HTR-8/SVneo (cell line): ENCODE measurements around the gene BOLA2B.
"Not testable (repeated sequence)": the region's sequence is repeated elsewhere in the genome, so short reads cannot be mapped to it uniquely, and the experiment has no call there.

Experiments used
- DNase-seq: peaks from one replicate; pipeline ENCODE4 v3.0.0; 2011; ENCODE audit warnings: low spot score, mixed read lengths; ENCODE audit not compliant: insufficient read length
- FAIRE-seq: peaks from 2 replicates; lab custom pipeline; 2011; peaks lifted over from hg19 to GRCh38; lab: Jason Lieb, UNC

BOLA2B gene

DNA sequence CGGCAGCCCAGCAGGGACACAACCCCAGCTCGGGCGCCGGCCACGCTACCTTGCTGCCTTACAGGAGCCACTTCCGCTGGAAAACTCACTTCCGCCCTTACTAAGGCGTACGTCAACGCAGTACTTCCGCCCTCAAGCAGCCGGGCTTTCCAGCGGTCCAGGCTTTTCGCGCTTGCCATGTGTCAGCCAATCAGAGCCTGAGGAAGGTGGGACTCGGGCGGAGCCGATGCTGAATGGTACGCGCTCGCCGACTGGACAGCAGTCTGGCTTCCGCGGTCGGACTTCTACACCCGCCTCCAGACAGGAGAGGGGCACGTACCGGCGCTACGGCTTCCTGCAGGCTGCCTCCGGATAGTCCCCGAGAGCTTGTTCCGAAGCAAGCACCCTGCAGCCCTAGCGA, at the start of gene BOLA2B, which contains the start of gene SLX1A:
Gene BOLA2B (minus strand): TSS at position 52 of the 400 bp plus-strand sequence. CDS start 71 bp downstream, outside the sequence.
Gene SLX1A (plus strand): TSS at position 261 of the 400 bp plus-strand sequence. CDS start 210 bp downstream, outside the sequence.
- not testable (repeated sequence) for DNase-seq
- FAIRE-seq, result peak; percentile 96

DNA sequence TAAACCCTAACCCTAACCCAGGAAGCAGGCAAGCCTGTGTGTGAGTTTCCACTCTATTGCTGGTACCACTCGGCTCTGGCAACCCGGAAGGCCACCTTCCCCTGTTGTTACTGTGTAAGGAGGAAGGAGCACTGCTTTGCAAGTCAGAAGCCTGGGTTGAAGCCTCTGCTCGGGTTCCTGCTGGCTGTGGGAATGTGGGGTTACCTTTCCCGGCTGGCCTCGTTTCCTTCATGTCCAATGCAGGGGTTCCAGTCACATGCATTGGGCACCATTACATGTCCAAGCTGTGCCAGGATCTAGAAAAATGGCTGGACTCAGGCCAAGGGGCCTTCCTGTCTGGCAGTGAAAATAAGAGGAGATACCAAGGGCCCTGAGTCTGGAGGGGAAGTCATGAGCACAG, 23.6 kb upstream of the BOLA2B start:
- not testable (repeated sequence) for DNase-seq, FAIRE-seq

DNA sequence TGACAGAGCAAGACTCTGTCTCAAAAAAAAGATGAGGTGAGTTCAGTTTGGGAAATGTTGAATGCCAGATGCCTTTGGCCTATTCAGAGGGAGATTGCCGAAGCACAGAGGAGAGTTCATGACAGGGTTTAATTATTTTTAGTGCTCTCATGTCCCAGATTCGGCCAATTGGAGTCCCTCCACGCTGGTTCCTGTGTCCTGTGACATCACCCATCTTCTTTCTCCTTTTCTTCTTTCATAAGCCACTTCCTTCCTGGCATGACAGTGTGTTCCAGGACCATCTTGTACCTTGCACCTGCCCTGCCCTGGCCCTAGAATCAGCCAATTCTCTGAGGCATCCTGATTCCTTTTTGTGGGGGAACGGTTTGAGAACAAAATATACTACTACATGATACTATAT, 17.9 kb upstream of the BOLA2B start:
- not testable (repeated sequence) for FAIRE-seq, DNase-seq

- DNase-seq, FAIRE-seq: not testable (repeated sequence)
These were observed 15.6 kb upstream of the BOLA2B start for GRCh38 chr16:30209032-30209431.

DNA sequence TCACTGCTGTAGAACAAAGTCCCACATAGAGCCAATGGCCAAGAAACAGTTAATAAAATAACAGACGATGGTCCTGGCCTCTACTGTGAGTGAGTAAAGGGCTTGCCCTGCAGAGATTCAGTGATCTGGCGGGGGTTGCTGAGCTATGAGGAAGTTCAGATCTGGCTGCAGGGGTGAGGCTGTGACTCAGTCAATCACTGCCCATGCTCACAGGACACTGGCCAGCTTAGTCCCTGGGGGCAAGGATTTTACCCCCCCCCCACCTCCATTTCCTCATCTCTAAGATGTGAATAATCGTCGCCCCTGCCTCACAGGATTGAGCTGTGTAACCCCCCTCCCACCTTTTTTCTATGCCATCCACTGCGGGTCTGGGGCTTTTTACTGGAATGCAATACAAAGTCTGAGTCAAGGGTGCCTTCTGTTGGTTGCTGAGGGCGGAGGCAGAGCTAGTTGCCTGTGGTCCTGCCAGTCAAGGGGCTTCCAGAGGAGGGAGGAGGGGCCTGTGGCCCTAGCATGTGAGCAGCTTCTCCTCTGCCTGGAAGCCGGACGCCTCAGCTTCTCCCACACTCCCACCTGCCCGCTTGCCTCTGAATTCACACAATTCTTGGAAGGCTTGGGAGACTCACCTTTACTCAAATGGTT, 13.7 kb upstream of the BOLA2B start:
- peak; percentile 51 for FAIRE-seq
- DNase-seq, result not testable (repeated sequence)

- DNase-seq, FAIRE-seq: not testable (repeated sequence)
These were observed 12.8 kb upstream of the BOLA2B start for GRCh38 chr16:30206252-30206651.

GRCh38 chr16:30205541-30206236, 12.2 kb upstream of the BOLA2B start:
- not testable (repeated sequence) for DNase-seq, FAIRE-seq

DNA sequence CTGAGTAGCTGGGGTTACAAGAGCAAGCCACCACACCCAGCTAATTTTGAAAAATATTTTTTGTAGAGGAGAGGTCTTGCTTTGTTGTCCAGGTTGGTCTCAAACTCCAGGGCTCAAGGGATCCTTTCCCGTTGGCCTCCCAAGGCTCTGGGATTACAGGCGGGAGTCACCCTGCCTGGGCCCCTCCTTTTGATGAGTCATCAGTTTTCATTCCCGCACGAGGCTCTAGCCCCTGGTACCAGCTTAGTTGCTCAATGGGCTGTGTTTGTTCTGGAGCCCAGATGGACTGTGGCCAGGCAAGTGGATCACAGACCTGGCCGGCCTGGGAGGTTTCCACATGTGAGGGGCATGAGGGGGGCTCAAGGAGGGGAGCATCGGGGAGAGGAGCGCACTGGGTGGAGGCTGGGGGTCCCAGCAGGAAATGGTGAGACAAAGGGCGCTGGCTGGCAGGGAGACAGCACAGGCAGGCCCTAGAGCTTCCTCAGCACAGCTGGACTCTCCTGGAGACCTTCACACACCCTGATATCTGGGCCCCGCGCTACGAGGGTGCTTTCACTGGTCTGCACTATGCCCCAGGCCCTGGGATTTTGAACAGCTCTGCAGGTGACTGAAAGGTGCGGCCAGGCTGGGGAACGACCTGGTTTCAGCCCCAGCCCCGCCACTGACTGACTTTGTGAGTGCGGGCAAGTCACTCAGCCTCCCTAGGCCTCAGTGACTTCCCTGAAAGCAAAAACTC, 6.3 kb upstream of the BOLA2B start:
- not testable (repeated sequence) for DNase-seq, FAIRE-seq

DNA sequence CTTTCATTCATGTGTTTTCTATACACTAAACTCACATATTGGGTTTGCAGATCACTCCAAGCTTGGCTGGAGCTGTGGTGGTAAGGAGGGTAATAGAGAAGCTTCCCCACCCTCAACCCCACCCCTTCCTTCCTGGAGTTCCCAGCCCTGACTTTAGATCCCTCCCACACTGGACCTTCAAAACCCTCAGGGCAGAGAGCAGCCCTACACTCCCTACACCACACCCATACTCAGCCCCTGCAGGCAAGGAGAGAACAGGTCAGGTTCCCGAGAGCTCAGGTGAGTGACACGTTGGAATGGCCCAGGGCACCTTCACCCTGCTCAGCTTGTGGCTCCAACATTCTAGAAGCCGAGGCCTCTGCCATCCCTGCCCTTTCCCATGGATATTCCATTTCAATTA, 5.6 kb upstream of the BOLA2B start, which contains the start of gene SULT1A3:
Gene SULT1A3 (plus strand): TSS at position 207 of the 400 bp plus-strand sequence. CDS start 1,474 bp downstream, outside the sequence.
- FAIRE-seq, DNase-seq: not testable (repeated sequence)

DNA sequence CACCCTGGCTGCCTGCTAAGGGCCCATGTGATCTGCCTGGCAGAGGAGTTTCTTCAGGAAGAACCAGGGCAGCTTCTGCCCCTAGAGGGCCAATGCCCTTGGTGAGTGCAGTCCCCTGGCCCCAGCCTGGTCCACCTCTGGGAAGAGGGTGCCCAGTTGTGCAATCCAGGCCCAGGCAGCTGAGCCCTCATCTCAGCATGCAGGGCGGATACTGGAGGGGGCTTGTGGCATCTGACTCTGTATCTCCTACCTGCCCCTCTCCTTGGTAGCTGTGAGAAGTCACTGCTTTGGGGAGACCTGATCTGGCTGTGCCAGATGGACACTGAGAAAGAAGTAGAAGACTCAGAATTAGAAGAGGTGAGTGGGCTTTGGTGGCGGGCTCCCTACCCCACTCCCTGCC, 3.5 kb upstream of the BOLA2B start:
- DNase-seq, FAIRE-seq: not testable (repeated sequence)

- FAIRE-seq, result peak; percentile 13
- not testable (repeated sequence) for DNase-seq
These were observed 883 bp upstream of the BOLA2B start for GRCh38 chr16:30194172-30194925.

DNA sequence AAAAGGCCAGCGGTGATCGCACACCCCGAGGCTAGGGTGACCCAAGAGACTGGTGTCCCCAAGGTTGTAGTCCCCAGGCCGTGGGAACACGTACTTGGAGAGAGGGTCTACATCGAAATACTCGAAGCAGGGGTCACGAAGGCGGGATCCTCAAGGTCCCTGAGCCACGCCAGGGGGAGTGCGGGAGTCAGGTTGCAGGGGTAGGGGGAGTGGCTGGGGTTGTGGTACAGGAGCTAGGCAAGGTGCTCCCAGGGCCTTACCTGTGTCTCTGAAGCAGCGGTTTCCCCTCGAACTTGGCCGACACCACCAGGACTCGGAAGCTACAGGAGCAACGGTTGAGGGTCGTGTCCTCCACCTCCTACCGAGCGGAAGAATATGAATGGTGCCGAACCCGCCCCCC, 368 bp downstream of the BOLA2B start:
- DNase-seq, FAIRE-seq: not testable (repeated sequence)

DNA sequence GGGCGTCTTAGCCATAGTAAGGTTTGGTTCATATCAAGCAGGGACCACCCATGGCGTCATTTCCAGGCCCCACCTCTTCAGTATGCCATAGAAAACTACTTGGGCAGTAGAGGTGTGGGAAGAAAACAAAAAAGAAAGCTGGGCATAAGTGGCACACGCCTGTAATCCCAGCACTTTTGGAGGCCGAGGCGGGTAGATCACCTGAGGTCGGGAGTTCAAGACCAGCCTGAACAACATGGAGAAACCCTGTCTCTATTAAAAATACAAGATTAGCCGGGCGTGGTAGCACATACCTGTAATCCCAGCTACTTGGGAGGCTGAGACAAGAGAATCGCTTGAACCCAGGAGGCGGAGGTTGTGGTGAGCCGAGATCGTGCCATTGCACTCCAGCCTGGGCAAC, 2.3 kb downstream of the BOLA2B start:
- not testable (repeated sequence) for FAIRE-seq, DNase-seq

DNA sequence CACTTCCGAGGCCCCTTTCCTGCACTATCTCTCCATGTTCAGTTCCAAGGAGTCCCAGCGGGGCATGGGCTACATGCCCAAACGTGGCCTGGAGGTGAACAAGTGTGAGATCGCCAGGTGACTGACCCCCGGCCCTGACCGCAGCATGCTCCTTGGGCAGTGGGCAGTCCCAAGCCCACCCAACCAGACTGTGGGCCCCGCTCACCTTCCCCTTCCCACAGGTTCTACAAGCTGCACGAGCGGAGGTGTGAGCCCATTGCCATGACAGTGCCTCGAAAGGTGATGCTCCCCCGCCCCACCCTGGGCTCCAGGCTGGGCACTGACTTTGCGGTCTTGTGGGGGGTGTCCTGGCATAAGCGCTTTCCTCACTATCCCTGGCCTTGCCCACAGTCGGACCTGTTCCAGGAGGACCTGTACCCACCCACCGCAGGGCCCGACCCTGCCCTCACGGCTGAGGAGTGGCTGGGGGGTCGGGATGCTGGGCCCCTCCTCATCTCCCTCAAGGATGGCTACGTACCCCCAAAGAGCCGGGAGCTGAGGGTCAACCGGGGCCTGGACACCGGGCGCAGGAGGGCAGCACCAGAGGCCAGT, 5.4 kb downstream of the BOLA2B start:
- DNase-seq, result no peak

GRCh38 chr16:30187556-30187865, 6.0 kb downstream of the BOLA2B start:
- no peak for DNase-seq
- FAIRE-seq, result no peak

More for the DNA sequence above, 5.4 kb downstream of the BOLA2B start:
- FAIRE-seq, result no peak

- FAIRE-seq (no peak), DNase-seq (no peak)
These were observed 6.5 kb downstream of the BOLA2B start for GRCh38 chr16:30186782-30187555.

GRCh38 chr16:30186444-30186781, 7.1 kb downstream of the BOLA2B start:
- FAIRE-seq, result no peak
- DNase-seq, result no peak

DNA sequence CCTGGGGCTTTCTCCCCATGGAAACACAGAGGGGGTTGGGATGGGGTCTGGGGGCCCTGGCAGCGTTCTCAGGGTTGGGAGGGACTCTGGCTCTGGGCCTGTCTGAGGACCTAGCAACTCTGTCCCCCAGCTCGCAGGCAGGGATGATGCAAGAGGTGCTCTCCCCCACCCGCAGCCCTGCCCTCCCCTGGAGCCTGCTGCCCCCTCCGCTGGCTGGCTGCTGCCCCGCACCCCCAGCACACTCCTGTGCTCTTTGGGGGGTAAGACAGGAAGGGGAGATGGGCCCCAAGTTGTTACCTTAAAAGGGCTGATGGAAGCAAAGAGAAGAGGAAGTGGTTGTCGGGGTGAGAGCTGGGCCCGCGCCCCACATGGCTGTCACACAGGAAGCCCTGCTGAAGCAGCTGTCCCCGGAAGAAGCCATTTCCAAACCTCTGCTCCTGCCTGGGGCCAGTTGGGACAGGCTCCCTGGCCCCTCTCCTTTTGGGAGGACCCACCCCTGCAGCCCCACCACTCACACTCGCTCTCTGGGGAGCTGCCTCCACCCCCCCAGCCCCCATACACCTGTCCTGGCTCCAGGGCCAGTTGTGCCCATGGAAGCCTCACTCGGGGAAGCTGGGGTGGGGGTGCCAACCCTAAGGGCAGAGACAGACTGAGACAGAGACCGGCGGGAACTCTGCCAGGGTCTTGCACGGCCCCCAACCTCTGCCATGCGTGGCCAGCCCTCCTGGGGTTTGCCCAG, 7.6 kb downstream of the BOLA2B start:
- FAIRE-seq (no peak), DNase-seq (no peak)
